Medulla oblongata (tissue), 1 donor: ENCODE results near the gene EFCAB8.
"Not testable (repeated sequence)": the region's sequence is repeated elsewhere in the genome, so short reads cannot be mapped to it uniquely, and the experiment has no call there.

Source experiments
- DNase-seq: peaks from one replicate; pipeline ENCODE4 v3.0.0-alpha.2; 2015; ENCODE audit errors: extremely low spot score

The EFCAB8 gene

DNA sequence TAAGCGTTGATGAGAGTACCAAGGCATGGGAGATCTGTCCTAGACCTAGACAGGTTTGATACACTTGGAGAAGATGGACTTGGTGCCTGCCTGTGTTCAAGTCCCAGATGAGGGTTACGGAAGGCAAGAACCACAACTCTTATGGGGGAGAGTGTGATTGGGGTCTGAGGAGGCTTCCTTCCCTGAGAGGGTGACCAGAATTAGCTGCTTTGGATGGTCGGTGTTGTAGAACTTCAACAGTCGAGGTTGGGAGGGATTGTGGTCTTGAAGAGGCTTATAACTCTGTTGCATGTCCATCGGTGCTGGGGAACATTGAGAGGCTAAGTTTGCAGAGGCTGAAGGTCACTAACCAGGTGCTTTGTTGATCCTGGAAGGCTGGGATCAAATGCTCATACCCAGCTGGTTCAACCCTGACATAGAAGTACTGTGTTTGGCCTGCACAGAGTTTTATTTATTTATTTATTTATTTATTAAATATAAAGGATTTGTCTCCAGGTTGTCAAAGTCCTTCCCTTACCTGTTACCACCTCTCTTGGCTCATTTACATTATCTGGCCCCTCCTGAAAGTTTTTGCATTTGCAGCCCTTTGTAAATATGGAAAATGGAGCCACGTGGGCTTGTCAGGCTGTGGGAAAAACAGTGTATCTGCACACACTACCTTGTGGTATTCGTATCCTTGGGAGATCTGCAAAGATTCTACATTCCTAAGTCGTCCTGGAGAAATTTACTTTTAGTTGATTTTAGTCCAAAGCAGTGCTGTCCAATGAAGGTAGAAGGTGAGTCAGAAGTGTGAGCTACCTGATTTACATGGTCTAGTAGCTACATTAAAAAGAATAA lies 15.8 kb upstream of the EFCAB8 start:
- DNase-seq, result no peak

DNA sequence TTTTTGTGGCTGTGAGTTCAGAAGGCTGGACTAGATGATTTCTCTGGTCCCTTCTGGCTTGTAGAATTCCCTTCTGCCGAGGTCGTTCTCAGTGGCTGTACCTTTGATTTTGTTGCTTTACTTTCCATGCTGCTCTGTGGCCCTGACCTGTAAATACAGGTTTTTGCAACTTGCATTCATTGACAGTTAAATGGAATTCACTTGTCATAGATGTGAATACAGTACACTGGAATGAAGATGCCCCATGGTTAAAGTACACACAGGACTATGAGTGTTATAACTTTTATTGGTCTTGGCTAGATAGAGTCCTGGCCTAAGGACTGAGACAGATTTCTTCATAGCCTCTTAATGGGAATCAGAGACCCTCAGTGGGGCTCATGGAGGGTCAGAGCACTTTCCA lies 12.9 kb upstream of the EFCAB8 start:
- DNase-seq, result no peak

DNA sequence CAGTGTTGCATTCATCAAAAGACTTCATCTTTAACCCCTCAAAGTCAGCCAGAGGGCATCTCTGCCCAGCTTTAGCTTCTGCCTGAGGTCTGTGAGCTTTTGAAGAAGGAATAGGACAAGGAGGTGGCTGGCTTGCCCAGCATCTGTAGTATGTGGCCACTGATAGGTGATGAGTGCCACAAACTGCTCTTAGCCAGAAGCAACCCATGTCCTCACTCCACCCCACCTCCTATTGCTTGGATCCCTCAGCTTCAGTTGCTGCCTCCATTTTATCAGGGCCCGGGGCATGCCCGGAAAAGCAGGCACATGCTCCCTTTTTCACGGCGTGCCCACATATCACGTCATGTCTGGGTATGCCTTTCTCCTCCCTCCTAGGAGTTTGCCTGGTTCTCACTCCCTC lies 11.9 kb upstream of the EFCAB8 start:
- DNase-seq, result no peak

DNA sequence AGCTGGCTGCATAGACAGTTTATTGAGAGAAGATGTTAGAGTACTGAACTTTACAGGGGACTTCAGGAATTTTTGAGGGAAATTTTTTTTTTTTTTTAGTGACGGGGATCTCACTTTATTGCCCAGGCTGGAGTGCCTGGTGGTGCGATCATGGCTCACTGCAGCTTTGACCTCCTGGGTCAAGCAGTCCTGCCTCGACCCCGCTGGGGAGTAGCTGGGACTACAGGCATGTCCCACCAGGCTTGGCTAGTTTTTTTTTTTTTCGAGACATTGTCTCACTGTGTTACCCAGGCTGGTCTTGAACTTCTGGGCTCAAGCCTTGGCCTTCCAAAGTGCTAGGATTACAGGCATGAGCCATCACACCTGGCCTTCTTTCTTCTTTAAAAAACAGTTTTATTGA lies 10.8 kb upstream of the EFCAB8 start:
- no peak for DNase-seq

DNA sequence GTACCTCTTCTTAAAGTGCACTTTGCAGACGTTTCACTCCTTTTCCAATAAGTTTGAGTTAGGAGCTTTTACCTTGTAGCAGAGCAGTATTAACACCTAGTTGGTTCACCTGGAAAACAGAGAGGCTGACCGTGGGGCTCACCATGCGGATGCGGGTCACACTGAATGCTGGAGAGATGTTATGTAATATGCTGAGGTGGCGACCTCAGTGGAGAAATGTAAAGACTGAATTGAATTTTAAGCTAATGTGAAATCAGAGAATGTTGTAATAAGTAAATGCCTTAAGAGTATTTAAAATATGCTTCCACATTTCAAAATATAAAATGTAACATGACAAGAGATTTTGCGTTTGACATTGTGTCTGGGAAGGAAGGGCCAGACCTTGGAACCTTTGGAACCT lies 9.9 kb upstream of the EFCAB8 start:
- DNase-seq, result no peak

DNA sequence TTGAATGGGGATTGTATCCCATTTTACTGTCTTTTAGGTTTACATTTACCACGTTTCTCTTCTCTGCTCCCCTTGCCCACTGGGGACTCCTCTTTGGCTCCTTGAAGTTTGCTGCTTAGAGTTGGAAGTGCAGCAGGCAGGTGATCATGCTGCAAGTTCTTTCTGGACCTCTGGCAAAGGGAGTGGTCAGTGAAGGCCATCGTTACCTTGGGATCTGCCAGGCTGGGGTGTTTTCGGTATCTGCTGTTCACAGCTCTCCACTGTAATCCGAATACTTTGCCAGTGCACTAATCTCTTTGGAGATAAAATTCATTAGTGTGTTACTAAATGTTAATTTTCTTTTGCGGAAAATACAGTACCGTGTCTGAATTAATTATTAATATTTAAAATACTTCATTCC lies 9.1 kb upstream of the EFCAB8 start:
- no peak for DNase-seq

DNA sequence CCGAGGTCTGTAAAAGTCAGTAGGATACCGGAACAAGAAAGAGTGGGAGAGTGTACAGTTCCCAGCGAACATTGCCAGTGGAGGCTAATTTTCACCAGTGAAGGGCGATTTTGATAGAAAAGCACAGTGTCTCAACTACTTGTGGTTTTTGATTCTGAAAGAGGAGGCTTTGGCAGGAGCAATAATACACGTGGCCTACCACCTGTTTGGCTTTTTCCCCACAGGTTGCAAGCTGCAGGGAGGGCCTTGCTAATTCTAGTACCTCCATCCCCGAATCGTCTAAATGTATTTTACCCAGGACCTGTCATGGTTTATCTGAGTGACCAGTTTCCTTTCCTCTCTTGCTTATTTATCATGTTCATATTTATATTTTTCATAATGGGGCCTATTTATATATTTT lies 3.3 kb upstream of the EFCAB8 start:
- DNase-seq, result no peak

DNA sequence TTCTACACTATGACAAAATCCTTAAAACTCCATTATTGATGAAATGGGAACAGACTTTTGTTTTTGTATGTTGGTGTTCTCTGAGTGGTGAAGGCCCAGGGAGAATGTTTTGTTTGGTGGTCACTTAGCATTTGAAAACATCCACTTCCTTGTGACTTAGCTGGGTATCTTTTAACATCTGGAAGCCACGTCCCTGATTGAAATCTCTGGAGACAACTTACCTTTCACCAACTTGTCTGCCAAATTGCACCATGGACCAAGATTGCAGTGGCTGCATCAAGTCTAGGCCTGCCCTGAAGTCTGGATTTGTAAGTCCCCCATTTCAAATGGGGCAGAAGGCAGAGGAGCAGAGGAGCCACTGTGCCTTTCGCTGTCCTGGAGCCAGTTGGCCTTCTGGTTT lies 534 bp upstream of the EFCAB8 start:
- DNase-seq, result no peak

DNA sequence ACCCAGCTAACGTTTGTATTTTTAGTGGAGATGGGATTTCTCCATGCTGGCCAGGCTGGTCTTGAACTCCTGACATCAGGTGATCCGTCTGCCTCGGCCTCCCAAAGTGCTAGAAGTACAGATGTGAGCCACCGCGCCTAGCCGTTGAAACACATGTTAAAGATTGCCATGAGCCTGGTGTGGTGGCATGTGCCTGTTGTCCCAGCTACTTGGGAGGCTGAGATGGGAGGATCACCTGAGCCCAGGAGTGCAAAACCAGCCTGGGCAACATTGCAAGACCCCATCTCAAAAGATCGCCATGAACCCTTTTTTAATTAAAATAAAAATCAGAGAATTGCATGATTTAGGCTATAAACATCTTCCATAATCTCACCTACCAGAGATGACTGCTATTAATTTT lies 2.7 kb downstream of the EFCAB8 start:
- DNase-seq, result no peak

DNA sequence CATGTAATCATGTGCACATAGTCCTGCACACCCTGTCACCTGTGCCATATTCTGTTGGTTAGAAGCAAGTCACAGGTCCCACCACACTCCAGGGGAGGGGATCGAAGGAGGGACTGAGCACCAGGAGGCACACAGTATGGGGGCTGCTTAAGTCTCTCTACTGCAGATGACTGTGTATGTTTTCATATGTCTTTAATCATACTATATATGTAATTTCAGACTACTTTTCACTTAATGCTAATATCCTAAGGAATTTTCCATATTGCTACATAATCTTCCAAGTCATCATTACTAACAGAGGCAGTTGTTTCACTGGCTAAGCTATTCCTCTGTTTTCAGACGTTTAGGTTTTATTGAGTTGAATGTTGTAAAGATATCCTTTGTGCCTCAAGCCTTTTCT lies 10.8 kb downstream of the EFCAB8 start:
- no peak for DNase-seq

DNA sequence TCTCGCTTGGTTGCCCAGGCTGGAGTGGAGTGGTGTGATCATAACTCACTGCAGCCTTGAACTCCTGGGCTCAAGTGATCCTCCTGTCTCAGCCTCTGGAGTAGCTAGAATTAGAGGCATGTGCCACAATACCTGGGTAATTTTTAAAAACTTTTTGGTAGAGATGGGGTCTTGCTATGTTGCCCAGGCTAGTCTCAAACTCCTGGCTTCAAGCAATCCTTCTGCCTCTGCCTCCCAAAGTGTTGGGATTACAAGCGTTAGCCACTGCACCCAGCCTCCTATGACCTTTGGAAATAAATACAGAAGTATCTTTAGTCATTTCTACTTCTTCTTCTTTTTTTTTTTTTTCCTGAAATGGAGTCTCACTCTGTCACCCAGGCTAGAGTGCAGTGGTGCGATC lies 11.8 kb downstream of the EFCAB8 start:
- not testable (repeated sequence) for DNase-seq

DNA sequence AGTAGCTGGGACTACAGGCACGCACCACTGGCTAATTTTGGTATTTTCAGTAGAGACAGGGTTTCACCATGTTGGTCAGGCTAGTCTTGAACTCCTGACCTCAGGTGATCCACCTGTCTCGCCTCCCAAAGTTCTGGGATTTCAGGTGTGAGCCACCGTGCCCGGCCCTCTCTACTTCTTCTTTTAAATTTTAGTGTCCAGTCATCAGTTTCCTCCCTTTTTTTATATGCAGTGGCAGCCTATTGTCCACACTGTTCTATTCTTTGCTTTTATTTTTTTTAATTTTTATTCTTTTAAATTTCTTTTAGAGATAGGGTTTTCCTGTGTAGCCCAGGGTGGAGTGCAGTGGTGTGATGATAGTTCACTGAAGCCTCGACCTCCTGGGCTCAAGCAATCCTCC lies 12.3 kb downstream of the EFCAB8 start:
- DNase-seq, result no peak

DNA sequence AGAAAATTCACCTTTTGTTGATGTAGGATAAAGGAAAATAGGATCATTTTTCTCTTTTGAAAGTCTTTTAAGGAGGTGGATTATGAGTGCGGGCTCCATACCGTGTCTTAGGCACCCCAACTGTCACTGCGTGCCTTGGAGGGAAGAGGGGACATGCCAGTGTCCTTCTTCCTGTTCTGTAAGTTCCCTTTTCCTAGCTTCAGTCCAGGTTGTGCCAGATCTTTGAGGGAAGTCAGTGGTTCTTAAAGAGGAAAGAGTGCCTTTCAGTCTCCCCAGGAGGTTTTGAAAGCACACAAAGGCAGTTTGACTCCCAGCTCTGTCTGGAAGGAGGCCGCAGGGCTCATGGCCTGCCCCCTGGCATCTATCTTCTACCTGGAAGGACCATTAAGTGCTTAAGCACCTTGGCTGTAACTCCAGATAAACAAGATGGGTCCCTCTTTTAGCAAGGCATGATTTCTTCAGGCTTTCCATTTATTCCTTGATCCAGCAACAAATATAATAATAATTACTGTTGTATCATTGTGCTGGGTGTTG lies 13.0 kb downstream of the EFCAB8 start:
- DNase-seq, result peak; percentile 16

DNA sequence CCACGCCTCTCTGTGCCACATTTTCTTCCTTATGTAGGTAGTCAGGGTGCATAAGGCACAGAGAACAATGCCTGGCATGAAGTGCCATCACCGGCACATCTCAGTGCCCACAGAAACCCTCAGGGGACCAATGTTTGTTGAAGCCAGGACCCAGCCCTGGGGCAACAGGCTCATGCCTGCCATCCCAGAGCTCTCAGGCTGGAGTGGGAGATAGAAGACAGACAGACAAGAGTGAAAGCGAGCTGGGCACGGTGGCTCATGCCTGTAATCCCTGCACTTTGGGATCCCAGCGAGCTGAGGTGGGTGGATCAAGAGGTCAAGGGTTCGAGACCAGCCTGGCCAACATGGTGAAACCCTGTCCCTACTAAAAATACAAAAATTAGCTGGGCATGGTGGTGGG lies 13.5 kb downstream of the EFCAB8 start:
- DNase-seq, result no peak

DNA sequence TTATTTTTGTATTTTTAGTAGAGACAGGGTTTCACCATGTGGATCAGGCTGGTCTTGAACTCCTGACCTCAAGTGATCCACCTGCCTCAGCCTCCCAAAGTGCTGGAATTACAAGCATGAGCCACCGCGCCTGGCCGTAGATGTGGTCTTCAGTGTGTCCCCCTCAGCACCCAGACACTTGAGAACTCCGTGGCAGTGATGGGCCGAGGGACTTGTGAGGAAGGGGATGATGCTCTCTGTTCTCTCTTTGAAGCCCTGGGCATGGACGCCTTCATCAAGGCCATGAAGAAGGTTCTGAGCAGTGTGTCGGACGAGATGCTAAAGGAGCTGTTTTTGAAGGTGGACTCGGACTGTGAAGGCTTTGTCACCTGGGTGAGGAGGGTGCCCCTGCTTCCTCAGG lies 16.9 kb downstream of the EFCAB8 start:
- DNase-seq, result no peak

DNA sequence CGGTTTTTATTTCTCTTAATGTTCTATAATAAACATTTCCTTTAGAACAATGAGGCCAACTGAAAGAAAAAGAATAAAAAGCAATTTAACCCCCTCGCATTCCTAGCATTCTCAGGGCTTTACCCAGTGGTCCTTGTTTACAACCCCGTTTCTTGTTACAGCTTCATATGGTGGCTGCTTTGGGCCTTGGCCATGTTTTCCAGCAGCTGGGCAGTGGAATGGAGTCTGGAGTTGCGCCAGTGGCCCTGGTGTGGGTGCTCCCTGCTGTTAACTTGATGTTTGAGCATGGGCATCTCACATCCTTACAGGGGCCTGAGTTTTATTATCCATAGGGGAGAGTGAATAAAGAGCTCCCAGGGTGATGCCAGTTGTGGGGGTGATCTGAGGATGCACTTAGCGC lies 18.8 kb downstream of the EFCAB8 start:
- DNase-seq, result no peak

DNA sequence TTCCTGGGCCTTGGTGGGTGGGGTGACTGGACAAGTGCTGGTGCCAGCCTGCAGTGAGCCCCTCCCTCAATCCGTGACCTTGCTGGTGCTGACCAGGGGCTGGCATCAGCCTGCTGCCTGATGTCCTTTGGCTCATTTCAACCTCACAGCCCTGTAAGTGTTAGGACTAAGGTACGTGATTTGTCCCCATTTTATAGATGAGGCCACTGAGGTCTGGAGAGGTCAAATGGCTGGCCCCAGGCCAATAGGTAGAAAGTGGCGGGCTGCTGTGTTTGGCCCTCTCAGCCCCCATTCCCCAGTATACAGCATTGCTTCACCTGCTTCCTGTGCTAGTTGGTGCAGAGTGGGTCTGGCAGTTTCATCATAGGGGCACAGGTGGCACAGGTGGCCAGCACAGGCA lies 20.1 kb downstream of the EFCAB8 start:
- no peak for DNase-seq

DNA sequence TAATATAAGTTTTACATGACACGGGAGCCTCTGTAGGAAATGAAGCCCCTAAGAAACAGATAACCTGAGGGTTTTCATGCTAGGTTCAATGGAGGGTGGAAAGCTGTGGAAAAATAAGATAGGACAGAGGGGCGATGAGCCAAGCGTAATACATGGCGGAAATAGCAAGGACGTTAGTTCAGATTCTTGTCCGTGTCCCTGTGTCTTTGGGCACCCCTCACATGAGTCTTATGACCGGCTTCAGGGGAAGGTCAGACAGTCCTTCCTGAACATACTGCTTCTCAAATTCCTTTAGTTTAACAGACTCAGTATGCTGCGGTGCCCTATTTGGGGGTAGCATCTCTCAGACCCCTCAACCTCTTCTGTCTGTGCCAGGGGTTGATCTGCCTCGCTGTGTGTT lies 20.8 kb downstream of the EFCAB8 start:
- no peak for DNase-seq

DNA sequence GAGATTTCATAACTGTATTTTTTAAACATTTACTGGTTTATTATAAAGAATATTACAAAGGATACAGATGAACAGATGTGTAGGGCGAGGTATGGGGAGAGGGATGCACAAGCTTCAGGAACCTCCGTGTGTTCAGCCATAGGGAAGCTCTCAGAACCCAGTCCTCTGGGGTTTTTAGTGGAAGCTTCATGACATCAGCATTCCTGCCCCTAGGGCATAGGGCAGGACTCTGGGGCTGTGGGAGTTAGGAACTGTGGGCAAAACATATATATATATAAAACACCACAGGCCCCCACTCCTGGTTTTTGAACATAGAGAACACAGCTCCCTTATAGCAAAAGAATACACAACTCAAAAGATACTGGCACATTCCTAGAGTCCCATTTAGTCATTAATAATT lies 21.9 kb downstream of the EFCAB8 start:
- no peak for DNase-seq

DNA sequence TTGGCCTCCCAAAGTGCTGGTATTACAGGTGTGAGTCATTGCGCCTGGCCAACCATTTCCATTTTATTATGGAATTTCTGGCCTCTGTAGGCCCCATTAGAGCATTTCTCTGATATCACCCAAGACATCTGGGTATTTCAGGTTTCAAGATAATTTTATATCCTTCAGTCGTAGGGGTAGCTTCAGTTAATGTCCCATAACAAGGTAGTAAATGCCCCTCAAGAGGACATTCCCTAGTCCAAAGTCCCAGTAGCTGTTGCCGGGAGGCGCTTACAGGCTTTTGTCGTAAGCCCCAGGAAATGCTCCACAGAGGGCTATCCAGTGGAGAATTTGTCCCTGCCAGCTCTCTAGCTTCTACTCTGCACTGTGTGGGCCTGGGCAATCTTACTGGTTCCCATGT lies 24.4 kb downstream of the EFCAB8 start:
- DNase-seq, result no peak

DNA sequence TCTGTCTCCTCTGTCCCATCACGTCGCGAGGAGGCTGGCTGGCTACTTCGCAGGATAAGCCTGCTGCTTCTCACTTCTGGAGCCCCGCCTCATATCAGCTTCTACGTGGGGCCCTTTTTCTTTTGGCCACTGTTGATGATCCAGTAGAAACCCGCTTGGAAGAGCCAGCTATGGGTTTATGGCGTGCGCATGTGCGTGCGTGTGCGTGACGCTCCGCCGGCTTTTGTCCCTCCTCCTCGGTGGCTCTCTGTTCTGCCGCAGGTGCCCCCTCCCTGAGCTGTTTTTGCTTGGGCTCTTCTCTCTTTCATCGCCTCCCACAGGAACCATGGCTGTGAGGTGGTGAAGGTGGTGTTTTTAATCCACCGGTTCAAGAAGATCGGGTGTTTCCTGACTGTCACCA lies 26.5 kb downstream of the EFCAB8 start:
- no peak for DNase-seq

DNA sequence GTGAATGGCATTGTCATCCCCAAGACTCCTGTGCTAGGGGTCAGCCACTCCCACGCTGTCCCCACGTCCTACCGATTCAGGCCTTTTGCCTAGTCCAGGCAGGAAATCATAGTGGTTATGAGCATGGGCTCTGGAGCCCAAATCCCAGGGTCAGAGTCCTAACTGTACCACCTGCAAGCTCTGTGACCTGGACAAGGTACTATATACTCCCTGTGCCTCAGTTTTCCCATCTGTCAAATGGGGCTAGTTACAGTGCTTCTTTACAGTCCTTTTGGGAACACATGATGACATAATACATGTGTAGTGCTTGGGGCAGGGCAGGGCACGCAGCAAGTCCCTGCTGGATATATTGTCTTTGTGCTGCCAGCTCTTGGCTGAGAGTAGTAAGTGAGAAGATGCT lies 27.2 kb downstream of the EFCAB8 start:
- no peak for DNase-seq

DNA sequence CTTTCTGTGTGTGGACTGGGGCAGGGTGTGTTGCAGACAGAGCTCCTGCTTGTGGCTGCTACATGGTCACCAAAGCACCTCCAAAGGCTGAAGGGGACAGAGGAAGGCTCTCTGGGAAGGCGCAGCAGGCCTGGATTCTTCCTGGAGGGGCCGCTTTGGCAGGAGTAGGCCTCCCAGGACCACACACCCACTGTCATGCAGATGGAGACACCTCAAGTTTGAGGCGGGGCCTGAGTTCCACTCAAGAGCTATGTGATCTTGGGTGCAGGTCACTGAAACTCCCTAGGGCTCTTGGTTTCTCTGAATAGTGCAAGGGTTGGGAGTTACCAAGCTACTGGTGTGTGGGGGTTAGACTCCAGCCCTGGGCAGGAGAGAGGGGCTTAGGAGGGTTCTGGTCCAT lies 27.9 kb downstream of the EFCAB8 start:
- DNase-seq, result no peak

DNA sequence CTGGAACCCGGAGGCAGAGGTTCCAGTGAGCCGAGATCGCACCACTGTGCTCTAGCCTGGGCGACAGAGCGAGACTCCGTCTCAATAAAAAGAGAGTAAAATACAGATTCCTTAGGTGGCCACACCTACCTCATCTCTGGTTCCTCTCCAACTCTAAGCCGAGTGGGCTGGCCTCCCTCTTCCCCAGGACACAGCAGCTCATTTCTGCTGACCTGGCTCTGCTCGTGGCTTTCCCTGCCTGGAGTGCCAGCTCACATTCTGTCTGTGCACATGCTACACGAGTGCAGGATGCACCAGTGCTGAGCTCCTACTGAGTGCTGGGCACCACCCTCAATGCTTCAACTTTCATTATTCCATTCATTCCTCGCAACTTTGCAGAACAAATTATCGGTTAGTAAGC lies 28.8 kb downstream of the EFCAB8 start:
- no peak for DNase-seq
